ENCODE results near the gene AGAP1.

The AGAP1 gene

GRCh38 chr2:235541838-235542549 lies 48.2 kb downstream of the AGAP1 start:
- TF ChIP-seq, protein P1, sequence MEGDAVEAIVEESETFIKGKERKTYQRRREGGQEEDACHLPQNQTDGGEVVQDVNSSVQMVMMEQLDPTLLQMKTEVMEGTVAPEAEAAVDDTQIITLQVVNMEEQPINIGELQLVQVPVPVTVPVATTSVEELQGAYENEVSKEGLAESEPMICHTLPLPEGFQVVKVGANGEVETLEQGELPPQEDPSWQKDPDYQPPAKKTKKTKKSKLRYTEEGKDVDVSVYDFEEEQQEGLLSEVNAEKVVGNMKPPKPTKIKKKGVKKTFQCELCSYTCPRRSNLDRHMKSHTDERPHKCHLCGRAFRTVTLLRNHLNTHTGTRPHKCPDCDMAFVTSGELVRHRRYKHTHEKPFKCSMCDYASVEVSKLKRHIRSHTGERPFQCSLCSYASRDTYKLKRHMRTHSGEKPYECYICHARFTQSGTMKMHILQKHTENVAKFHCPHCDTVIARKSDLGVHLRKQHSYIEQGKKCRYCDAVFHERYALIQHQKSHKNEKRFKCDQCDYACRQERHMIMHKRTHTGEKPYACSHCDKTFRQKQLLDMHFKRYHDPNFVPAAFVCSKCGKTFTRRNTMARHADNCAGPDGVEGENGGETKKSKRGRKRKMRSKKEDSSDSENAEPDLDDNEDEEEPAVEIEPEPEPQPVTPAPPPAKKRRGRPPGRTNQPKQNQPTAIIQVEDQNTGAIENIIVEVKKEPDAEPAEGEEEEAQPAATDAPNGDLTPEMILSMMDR (IDR thresholded peaks at IDR 0.05) = no peak

GRCh38 chr2:235542733-235543127 lies 48.9 kb downstream of the AGAP1 start:
- TF ChIP-seq, protein P1 (IDR thresholded peaks at IDR 0.05) = no peak

DNA sequence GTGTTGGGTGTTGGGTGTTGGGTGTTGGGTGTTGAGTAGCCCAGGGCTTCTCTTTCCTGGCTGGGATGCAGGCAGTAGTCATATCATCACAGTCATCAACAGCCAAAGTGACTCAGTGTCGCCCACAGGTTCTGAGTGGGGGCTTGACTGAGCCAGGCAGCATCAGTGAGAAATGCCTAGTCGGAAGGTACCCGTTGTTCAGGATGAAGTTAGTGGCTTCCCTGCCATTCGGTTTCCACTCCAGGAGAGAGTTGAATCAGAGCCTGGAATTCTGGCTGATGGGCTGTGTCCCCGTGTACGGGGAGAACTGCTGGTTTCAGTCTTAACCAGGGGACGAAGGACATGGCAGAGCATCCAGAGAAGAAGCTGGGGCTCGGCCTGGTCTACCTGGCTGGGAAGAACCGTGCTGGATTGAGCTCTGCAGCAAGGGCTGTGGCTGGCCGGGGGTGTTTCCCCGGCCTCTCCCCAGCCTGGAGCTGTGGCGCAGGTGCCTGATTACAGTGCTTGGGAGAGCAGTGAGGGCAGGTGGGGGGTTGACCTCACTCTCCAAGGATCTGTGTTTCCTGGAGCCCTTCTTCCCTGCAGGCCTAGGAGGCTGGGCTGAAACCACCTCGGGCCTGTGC lies 49.4 kb downstream of the AGAP1 start:
- TF ChIP-seq, protein P1 (IDR thresholded peaks at IDR 0.05) = no peak

DNA sequence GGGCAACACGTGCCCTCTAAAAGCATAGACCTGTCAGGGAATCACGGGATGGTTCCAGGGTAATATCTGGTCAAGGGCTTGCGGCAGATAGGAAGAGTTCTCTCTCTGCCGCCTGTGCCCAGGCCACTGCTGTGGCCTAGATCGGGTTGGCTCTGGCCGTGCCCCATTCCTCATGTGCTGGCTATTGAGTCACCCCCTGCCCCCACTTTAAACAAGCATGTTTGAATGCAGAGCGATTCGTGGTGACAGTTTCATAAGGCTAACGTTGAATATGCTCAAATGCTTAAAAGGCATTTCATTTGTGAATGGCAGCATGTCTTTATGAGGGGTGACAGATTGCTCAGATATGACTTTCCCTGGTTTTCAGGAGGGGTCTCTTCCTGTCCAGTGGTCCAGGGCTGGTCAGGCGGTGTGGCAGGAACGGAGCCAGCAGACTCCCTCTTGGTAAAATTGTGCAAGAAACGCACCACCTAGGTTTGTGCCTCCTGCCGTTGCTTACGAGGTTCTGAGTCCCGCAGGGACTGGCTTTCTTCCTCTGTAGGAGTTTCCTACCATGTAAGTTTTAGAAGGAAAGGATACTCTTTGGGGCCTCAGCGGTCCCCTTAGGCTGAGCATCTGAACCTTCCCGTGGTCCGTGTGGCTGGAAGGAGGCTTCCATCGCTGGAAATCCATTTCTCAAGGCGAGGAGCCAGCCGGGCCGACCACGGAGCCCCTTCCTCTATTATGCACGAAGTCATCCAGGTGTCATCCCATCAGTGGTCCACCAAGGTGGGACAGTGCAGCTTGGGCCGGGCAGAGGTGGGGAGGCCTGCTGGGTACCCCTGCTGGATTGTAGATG lies 50.2 kb downstream of the AGAP1 start:
- TF ChIP-seq, protein P1 (IDR thresholded peaks at IDR 0.05) = no peak

- TF ChIP-seq, protein P1 (IDR thresholded peaks at IDR 0.05) = no peak
Observed at GRCh38 chr2:235544689-235544969, 50.8 kb downstream of the AGAP1 start.

- TF ChIP-seq, protein P1 (IDR thresholded peaks at IDR 0.05) = no peak
Observed at GRCh38 chr2:235545339-235546150, 51.7 kb downstream of the AGAP1 start.

GRCh38 chr2:235546151-235546435 lies 52.2 kb downstream of the AGAP1 start:
- TF ChIP-seq, protein P1 (IDR thresholded peaks at IDR 0.05) = no peak

Data from LNCAP (cell line).